GM10266 (cell line): ENCODE data around the gene KDM5A.
"Not testable (repeated sequence)": the region's sequence is repeated elsewhere in the genome, so short reads cannot be mapped to it uniquely, and the experiment has no call there.

Source experiments
- DNase-seq: peaks from one replicate; pipeline ENCODE4 v3.0.0; 2012; ENCODE audit errors: extremely low spot score
- CTCF ChIP-seq: IDR thresholded peaks from 2 replicates; pipeline ENCODE4 v1.5.1; 2012; ENCODE audit warnings: mild to moderate bottlenecking, low read depth; ENCODE audit not compliant: control insufficient read depth, insufficient read depth; ENCODE audit errors: missing control alignments

KDM5A gene

GRCh38 chr12:400828-401227 is 11.7 kb upstream of the KDM5A start:
- TF ChIP-seq CTCF: no peak
- DNase-seq: no peak

GRCh38 chr12:388541-389141 is 479 bp downstream of the KDM5A start:
- no peak for TF ChIP-seq CTCF
- peak; percentile 46 for DNase-seq

- DNase-seq: no peak
- TF ChIP-seq CTCF: no peak
Measured at GRCh38 chr12:388012-388411, 1.1 kb downstream of the KDM5A start.

- no peak for DNase-seq
- TF ChIP-seq CTCF: no peak
Measured at GRCh38 chr12:386651-387050, 2.5 kb downstream of the KDM5A start.

- DNase-seq: not testable (repeated sequence)
Measured at GRCh38 chr12:370739-371485, 18.2 kb downstream of the KDM5A start.

GRCh38 chr12:367972-368371 is 21.1 kb downstream of the KDM5A start:
- no peak for TF ChIP-seq CTCF

GRCh38 chr12:366820-367219 is 22.3 kb downstream of the KDM5A start:
- DNase-seq: no peak
- no peak for TF ChIP-seq CTCF

More at GRCh38 chr12:367972-368371, 21.1 kb downstream of the KDM5A start:
- no peak for DNase-seq
